Measurements from ENCODE around the gene PCSK6.
"Not testable (repeated sequence)": the region's sequence is repeated elsewhere in the genome, so short reads cannot be mapped to it uniquely, and the experiment has no call there.

The PCSK6 gene

DNA sequence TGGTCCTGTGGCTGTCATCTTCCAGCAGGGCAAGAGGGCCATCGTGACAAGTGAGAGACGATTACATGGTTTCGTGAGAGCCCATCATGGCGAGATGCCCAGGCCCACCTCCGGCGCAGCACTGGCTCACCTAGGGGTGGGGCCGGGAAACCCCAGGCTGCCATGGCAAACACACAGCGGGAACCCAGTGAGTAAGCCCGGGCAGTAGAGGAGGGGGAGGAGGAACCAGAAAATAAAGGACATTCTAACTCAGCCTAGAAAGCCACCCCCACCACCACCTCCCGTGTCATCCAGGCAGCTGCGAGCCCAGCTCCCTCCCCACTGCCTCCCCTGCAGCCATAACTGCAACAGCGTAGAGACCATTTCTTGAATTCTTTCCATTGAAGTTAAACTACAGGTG is 52.3 kb downstream of the PCSK6 start:
- no peak for DNase-seq (ENCODE audit: low read depth, low spot score)
- H3K27ac ChIP-seq: no peak overlapping the region

DNA sequence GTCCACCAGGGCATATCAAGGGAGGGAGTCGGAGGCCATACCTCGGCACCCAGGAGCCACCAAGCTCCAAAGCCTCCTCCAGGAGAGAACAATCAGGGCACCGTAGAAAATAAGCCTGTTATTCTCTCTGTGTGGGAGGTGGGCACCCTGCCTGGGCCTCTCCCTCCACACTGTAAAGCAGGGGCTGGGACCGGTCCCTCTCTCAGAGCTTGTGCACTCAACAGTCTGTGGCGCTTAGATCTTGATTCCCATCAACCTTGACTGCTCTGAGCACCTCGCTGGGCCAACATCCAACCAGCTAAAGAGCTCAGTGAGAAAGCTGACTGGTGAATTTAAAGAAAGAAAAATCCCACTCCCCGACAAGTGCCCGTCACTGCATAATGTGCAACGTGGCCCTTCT is 53.0 kb downstream of the PCSK6 start:
- no peak for DNase-seq (ENCODE audit: low read depth, low spot score)
- no peak overlapping the region for H3K27ac ChIP-seq

DNA sequence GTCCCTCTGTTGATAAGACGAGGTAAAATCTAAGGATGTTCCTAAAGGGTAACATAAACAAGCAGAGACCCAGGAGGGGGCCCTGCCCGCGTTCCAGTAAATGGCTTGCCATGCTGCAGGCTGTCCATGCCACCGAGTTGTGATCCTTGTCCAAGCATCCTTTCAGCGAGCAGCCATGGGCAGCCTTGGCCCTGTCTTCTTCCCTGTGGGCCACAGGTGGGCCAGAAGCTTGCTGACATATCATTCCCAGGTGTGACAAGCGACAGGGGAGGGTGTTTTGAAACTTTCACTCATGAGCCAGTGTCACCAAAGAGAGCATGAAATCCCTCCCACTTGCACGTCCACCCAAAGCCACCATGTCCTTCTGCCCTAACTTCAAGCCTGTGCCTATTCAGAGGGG is 53.7 kb downstream of the PCSK6 start:
- no peak overlapping the region for H3K27ac ChIP-seq
- no peak for DNase-seq (ENCODE audit: low read depth, low spot score)

DNA sequence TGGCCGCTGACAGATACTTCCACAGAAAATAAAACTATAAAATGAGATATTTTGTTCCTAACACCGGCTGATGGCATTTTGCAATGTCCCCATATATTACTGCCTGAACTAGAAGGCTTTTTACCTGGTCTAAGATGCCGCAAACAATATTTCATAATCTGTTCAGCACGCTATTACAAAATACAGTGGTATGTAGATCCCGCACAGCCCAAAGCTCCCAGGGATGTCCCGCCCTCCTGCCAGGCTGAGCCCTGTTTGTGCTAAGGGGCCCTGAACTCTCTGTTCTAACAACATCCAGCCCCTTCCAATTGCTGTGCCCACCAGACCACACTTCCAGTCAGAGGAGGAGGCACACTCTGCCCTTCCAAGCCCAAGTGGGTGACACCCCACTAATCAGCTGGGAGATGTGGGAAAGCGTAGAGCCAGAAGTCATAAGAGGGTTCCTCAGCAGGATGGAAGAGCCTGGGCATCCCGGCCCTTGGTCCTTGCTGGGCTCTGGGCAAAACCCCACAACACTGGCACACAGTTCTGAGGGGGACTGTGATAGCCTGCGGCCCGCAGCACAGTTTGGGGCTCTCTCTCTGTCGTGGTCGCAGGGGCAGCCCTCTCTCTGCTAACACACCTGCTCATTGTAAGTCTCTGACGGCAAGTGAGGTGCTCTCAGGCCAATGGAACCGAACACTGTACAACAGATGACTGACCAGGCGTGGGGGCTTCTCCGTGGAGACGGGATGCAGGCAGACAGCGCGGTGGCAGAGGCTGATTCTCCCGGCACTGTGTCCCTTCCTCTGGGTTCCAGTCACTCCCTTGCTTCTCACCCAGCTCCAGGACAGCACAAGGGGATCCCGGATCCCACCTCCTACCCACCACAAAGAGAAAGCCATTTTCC is 55.2 kb downstream of the PCSK6 start:
- no peak for DNase-seq (ENCODE audit: low read depth, low spot score)
- no peak overlapping the region for H3K27ac ChIP-seq

DNA sequence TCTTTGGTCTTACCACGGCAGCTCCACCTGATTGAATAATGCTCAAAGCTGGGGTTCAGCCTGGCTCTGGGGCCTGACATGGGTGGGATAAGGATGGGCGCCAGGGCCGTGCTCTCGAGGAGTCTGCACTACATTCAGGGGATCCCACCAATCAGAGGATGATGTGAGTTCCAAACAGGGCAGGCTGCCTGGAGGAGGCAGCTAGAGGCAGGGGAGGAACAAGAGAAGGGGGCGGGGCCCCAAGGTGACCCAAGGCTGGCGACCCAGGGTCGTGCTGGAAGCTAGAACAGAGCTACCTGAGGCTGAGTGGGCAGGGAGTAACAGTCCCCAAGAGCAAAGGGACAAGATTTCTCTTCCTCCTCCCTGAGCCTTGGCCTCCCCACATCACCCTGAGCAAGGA is 56.1 kb downstream of the PCSK6 start:
- no peak overlapping the region for H3K27ac ChIP-seq
- no peak for DNase-seq (ENCODE audit: low read depth, low spot score)

DNA sequence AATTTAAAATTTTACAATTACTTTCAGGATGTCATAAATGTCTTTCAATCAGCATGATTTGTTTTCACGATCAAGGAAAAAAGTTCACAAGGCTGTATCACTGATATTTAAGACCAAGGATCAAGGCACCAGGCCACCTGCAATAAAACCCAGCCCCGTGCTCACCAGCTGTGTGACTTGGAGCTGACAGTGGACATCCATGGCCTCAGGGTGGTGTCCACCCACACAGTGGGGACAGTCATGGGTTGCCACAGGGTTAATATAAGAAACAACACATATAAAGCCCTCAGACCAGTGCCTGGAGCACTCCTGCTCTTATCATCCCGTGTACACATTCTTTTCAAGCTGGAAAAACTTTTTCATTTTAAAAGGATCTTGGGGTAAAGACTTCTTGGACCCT is 56.5 kb downstream of the PCSK6 start:
- no peak for DNase-seq (ENCODE audit: low read depth, low spot score)
- no peak overlapping the region for H3K27ac ChIP-seq

DNA sequence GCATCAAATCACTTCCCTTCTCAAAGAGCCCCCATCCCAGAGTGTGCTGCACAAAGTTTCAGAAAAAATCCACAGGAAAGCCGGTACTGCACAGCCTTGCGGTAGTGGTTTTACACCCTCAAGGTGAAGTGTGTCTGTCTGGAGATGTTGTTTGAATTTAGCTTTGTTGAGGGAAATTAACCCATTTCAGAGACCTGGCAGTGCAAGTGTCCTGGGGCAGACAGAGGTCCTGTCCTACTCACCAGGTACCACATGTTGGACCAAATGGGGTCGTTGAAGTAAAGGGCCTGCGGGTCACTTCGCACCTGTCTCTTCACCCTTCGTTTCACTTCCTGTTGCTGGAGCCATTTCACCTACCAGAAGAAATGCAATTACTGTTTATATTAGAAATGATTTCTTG is 57.8 kb downstream of the PCSK6 start:
- DNase-seq (ENCODE audit: low read depth, low spot score): no peak
- no peak overlapping the region for H3K27ac ChIP-seq

DNA sequence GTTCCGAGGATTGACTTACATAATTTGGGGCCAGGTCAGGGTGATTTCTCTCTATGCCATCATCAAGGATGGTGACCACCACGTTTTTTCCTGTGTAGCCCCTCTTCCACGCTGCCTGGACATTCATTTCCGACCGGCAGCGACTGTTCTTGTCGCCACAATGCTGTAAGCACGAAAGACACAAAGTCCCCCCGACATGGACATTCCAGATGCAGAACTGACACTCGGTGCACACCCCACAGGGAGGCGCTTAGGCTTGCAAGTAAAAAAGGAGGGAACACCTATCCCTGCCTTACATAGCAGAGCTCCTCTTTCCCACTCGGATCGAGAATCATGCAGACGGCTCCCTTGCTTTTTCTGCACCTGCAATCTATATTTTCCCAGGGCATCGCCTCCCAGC is 58.2 kb downstream of the PCSK6 start:
- no peak overlapping the region for H3K27ac ChIP-seq
- DNase-seq (ENCODE audit: low read depth, low spot score): no peak

DNA sequence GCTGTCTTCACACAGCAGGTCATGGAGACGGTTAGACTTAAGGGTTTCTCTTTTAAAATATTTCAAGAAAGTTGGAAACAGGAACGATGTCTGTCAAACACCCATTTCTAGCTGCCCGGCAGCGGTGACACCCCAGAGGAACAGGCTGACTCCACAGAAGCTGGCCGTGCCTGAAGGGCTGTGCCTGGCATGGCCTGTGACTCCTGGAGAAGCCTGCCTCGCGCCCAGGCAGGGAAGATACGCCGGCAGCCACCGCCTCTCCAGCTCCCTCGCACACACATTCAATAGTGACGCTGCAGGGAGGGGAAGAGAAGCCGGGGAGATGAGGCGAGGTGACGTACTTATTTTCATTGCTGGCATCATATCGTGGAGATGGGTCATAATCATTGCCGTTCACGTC is 59.9 kb downstream of the PCSK6 start:
- DNase-seq (ENCODE audit: low read depth, low spot score): no peak
- no peak overlapping the region for H3K27ac ChIP-seq

DNA sequence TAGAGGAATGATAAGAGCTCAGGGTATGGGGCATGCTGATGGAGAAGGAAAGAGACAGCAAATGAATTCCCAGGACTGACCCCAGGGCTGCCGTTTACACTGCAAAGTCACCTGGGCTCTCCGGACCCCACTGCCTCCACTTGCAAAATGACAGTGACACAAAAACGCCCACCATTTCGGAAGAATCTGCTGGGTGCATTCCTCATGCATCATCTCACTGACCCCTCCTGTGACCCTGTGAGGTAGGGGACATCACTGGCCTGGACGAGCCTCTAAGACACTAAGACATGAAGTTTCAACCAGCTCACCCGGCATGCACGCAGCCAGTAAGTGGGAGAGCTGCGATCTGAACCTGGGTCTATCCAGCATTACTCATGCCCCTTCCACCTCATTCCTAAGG is 60.3 kb downstream of the PCSK6 start:
- no peak overlapping the region for H3K27ac ChIP-seq
- no peak for DNase-seq (ENCODE audit: low read depth, low spot score)

DNA sequence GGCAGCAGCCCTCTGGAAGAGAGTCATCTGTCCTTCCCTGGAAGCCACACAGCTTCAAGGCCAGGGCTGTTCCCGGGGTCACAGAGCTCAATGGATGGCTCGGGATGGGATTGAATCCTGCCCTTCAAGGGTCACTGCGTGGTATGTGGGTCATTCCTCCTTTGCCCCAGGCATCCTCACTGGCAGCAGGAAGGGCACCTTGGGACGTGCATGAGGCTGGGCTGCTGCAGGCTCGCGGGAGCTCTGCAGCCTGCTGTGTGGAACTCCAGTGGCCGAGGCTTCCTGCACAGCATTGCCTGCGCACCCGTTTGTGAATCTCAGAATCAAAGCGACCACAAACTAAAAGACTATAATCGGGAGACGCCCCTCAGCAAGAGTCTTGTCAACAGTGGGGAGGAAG is 60.7 kb downstream of the PCSK6 start:
- no peak for DNase-seq (ENCODE audit: low read depth, low spot score)

DNA sequence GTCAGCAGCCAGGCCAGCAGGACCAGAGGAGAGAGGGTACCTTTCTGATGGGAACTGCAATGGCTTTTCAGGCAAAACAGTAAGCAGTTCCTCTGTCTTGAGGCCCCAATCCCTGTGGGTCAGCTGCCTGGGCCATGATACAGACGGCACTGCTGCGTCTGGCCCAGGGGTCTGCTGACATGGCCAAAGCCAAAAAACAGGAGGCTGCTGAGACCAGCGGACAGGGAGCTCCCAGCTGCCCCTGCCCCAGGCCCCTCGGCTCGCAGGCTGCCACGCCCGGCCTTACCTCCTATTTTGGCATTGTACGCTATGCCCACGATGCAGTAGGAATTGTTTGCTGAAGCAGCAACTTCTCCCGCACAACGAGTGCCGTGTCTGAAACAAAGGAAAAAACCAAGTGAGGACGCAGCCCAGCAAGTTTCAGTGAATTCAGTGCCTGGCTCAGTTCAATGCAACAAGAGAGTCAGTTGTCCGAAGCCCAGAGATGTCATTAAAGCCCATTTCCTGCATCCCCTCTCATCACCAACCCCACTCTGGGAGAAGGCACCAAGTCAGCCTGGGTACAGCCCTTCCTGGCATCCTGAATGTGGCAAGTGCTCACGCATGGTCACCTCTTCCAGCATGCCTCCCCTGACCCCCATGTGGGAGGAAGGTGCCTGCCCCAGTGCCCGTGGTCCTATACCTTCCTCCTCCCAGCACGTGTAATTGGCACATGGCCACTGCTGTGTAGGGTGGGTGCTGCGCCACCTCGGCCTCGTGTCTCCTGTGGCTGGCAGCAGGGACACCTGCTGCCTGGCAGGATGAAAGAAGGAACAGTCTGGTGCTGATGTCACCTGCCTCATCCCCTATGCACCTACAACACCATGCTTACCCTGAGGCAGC is 61.7 kb downstream of the PCSK6 start:
- H3K27ac ChIP-seq: no peak overlapping the region
- no peak for DNase-seq (ENCODE audit: low read depth, low spot score)

More for the DNA sequence above, 60.7 kb downstream of the PCSK6 start:
- no peak overlapping the region for H3K27ac ChIP-seq

DNA sequence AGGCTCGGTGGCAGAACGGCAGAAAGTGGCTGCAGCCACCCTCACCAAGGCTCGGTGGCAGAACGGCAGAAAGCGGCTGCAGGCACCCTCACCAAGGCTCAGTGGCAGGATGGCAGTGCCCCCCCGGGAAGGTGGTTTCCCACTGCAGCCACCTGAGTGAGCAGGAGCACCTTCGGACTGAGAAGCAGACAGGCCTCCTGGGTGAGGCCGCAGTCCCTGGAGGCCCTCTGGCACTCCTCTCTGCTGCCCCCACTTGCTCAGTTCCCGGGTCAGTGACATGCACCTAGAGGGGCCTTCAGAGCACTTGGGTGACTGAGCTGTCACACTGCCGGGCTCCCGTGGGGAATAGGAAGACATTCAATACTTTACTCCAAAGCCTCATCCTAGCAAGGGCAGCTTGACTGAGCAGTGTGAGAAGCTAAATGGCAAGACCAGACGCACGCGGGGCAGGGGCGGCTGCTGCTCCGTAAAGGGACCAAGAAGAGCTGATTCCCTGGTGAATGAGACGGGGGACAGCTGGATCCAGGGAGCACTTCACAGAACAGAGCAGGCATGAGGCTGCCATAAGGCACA is 62.7 kb downstream of the PCSK6 start:
- DNase-seq (ENCODE audit: low read depth, low spot score): no peak
- no peak overlapping the region for H3K27ac ChIP-seq

DNA sequence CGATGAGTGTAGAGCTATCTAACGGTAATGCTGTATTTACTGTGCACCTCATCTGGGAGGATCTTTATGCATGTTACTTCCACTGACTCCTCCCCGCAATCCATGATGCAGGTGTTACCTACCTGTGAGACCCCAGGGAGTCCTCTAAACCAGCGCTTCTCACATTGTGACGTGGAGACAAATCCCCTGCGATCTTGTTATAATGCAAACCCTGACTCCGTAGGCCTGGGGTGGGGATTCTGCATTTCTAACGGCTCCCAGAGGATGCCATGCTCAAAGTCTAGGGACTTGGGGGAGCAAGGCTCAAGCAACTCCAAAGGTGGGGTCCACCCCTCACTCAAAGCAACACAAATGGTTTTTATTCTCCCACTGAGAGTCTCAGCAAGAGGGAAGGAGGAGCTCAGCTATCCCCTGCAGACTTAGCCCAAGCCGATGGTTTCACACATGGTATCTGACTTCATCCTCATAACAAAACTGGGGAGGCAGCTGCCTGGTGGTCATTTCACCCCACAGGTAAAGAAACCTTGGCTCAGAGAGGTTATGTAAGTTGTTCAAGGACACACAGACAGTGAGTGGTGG is 63.6 kb downstream of the PCSK6 start:
- DNase-seq (ENCODE audit: low read depth, low spot score): no peak
- no peak overlapping the region for H3K27ac ChIP-seq

DNA sequence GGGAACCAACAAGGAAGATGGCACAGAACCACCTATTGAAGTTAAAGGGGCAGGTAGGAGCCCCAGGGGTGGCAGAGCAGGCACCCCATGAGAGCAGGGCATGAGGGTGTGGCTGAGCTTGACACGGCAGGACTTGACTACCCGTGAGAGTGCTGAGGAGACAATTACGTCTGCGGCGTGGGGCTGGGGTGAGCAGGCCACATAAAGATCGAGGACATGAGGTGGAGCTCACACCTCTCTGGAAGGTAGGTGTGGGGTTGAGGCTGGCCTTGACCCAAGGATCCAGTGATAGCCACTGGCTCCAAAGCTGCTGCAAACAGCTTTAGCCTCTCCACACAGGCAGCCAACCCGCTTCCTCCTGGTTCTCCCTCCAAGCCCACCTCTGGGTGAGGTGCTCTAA is 64.5 kb downstream of the PCSK6 start:
- no peak for DNase-seq (ENCODE audit: low read depth, low spot score)

DNA sequence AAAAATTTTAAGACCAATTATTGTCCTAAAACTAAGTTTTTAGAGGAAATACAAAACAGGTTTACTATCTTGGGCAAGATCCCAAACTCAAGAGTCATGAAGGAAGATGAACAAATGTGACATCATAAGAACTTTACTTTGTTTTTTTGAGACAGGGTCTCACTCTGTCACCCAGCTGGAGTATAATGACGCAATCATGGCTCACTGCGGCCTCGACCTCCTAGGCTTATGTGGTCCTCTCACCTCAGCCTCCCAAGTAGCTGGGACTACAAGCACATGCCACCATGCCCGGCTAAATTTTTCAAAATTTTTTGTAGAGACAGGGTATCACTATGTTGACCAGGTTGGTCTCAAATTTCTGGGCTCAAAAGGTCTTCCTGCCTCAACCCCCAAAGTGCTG is 69.3 kb downstream of the PCSK6 start:
- DNase-seq (ENCODE audit: low read depth, low spot score): no peak
- no peak overlapping the region for H3K27ac ChIP-seq

More for the DNA sequence above, 64.5 kb downstream of the PCSK6 start:
- H3K27ac ChIP-seq: no peak overlapping the region

DNA sequence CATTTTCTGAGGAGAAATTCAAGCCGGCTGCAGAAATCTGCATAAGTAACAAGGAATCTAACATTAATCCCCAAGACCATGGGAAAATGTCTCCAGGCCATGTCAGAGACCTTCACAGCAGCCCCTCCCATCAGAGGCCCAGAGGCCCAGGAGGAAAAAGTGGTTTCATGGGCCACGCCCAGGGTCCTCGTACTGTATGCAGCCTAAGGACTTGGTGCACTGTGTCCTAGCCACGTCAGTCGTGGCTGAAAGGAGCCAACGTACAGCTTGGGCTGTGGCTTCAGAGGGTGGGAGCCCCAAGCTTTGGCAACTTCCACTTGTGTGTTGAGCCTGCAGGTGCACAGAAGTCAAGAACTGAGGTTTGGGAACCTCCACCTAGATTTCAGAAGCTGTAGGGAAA is 73.0 kb downstream of the PCSK6 start:
- not testable (repeated sequence) for DNase-seq (ENCODE audit: low read depth, low spot score); H3K27ac ChIP-seq

DNA sequence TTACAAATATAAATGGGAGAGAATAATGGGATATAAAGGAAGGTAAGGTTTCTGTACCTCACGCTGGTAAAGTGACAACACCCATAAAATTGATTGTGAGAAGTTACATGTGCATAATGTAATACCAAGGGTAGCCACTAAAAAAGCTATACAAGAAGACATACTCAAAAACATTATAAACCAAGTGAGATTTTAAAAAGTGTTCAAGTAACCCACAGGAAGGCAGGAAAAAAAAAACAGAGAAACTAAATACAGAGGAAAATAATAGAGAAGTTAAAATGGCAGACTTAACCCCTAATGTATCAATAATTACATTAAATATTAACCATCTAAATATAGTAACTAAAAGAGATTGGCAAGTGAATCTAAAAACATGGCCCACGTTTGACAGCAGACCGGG is 76.3 kb downstream of the PCSK6 start:
- H3K27ac ChIP-seq: no peak overlapping the region
- DNase-seq (ENCODE audit: low read depth, low spot score): no peak

DNA sequence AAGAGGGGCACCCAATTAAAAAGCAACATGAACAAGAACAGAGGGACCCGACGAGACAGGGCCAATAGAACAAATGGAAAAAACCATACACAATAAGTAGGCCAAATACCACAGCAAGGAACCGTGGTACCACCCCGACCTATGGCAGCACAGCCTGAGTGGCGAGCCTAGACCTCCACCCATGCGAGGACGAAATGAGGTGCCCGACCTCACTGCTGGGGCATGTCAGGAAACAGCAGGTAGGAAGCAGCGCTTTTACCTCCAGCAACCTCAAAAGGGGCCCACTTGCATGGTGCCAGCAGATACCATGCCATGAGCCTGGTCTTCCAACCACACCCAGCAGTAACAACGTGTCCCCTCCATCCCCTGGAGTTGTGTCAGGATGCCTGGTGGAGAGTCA is 77.9 kb downstream of the PCSK6 start:
- no peak for DNase-seq (ENCODE audit: low read depth, low spot score)
- H3K27ac ChIP-seq: no peak overlapping the region

DNA sequence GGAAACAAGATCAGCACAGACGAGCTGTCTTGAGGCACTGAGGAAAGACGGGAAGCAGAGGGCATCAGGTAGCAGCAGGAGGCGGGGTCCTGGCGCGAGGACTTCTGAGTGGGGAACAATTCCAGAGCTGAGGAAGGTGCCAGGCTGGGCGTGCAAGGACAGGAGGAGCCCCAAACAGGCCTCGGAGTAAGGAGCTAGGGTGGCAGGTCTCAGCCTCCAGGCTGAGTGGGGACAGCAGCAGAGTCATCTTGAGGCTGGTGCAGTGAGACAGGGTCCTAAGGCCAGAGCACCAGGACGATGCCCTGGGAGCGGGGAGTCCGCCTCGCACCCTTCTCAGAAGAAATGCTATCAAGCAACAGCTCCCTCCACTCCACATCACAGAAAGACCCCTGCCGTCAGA is 78.4 kb downstream of the PCSK6 start:
- no peak for DNase-seq (ENCODE audit: low read depth, low spot score)
- H3K27ac ChIP-seq: no peak overlapping the region

DNA sequence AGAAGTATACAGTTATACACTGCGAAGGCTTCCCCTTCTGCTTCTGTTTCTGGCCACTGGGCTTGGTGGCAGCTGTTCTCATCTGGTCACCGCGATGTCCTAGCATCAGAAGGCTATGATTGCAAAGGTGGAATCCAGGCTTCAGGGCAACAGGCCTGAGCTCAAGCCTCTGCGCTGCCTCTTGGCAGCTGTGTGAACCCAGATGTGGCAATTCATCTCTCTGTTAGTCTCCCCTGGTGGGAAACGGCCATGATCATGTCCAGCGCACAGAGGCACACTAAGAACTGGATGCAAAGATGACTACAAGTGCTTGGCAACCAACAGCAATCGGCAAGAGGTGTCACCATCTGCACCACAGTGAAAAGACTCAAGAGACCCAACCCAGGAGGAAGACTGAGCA is 78.9 kb downstream of the PCSK6 start:
- no peak overlapping the region for H3K27ac ChIP-seq
- DNase-seq (ENCODE audit: low read depth, low spot score): no peak
